ENCODE results near the gene PPA2. TPM values are rescaled to one million over a fixed set of nuclear protein-coding genes. Genes with fewer than 3 reads are reported as not detected.

Gene PPA2
- total RNA-seq, 1 experiment from 2014 or later: 98.5 TPM

DNA sequence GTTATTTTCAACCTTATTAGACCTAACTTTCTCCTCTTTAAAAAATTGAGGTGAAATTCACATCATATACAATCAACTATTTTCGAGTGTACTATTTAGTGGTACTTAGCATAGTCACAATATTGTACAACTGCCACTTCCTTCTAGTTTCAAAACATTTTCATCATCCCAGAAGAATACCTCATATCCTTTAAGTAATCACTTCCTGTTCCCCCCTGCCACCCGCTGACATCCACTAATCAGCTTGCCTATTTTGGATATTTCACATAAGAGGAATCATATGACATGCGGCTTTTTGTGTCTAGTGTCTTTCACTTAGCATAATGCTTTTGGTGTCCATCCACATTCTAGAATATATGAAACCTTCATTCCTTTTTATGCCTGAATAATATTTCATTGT lies 10.0 kb upstream of the PPA2 start:
- Histone ChIP-seq H3K36me3 (ENCODE audit: control insufficient read depth in 1 of 2, insufficient read depth in 2 of 2, low read length in 2 of 2) (no peaks in the 10 kb centered on the region), H3K79me2 (ENCODE audit: insufficient read depth, low read length) (no peaks in the 10 kb centered on the region), H2AFZ (ENCODE audit: low read depth, low read length, poor library complexity, severe bottlenecking) (no peak overlapping the region), H3K27ac (ENCODE audit: low read depth, low read length) (no peak overlapping the region), H3K4me2 (ENCODE audit: low read length) (no peak overlapping the region), H3K9me2 (ENCODE audit: insufficient read depth) (no peaks in the 10 kb centered on the region), H4K20me1 (ENCODE audit: insufficient read depth) (no peaks in the 10 kb centered on the region), H3K4me1 (ENCODE audit: control insufficient read depth in 1 of 2, insufficient read depth in 2 of 2, low read length in 2 of 2) (no peaks in the 10 kb centered on the region), H3K27me3 (ENCODE audit: insufficient read depth, low read length) (no peaks in the 10 kb centered on the region), H3K9ac (ENCODE audit: low read length) (no peak overlapping the region), H3K4me3 (replicated peaks in 1 of 2; ENCODE audit: low read depth in 1 of 2, low read length in 2 of 2) (no peak overlapping the region), H3K9me3 (ENCODE audit: control insufficient read depth in 1 of 2, insufficient read depth in 1 of 2, low read depth in 1 of 2, low read length in 2 of 2) (no peaks in the 10 kb centered on the region)
- TF ChIP-seq JUND (IDR thresholded peaks at IDR 0.05): no peak
- TF ChIP-seq EZH2 (IDR thresholded peaks at IDR 0.05): no peak
- RAD21 ChIA-PET (ENCODE audit: low non-redundant PET in 1 of 2, low total read pairs in 2 of 2, uncharacterized antibody in 2 of 2, unreplicated experiment in 2 of 2): no interaction called here
- ATAC-seq (no peak), DNase-seq (ENCODE audit: low read depth, low spot score) (no peak)
- CTCF ChIA-PET: interaction anchor here (1.7 kb wide), 1 partner anchor 10 kb away, joined by 6 read pairs; the partner anchor contains the start of gene PPA2
- intact Hi-C loops (cut with micrococcal nuclease): no loop called here
- no TSS peak for BruUV-seq (replicated peaks)
- POLR2A ChIA-PET: no interaction called here

DNA sequence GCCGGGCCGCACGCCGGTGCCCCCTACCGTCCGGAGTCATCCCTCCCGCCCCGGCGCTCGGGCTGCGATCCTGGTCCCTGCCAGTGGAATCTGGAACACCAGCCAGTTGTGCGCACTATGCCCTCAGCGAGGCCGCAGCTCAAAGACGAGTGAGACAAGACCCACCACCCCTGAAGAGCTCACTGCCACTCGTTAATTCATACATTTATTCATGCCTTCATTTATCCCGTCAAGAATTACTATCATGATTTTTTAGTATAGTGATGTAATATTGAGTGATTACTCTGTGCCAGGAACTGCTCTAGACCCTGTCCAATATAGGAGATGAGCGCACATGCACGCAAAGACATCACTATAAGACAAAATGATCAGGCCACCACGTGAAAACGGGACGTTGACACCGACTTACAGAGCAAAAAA lies 247 bp upstream of the PPA2 start:
- H3K9me3 ChIP-seq (ENCODE audit: control insufficient read depth in 1 of 2, insufficient read depth in 1 of 2, low read depth in 1 of 2, low read length in 2 of 2): no peaks in the 10 kb centered on the region
- CTCF ChIA-PET: interaction anchor here (0.7 to 1.6 kb wide), 8 partner anchors 9 to 452 kb away, joined by 3 to 9 read pairs (median 4); no protein-coding TSS in a partner anchor
- peak overlapping the region; percentile 70 for H2AFZ ChIP-seq (ENCODE audit: low read depth, low read length, poor library complexity, severe bottlenecking)
- peak overlapping the region; percentile 92 for H3K4me2 ChIP-seq (ENCODE audit: low read length)
- intact Hi-C loops (cut with micrococcal nuclease): no loop called here
- peak overlapping the region; percentile 72 to 87 for H3K4me3 ChIP-seq (replicated peaks in 1 of 2; ENCODE audit: low read depth in 1 of 2, low read length in 2 of 2)
- ATAC-seq (peak; percentile 25), DNase-seq (ENCODE audit: low read depth, low spot score) (peak; percentile 78)
- H3K9ac ChIP-seq (ENCODE audit: low read length): peak overlapping the region; percentile 90
- H3K79me2 ChIP-seq (ENCODE audit: insufficient read depth, low read length): peaks cover 42% of the 10 kb centered on the region
- H3K27me3 ChIP-seq (ENCODE audit: insufficient read depth, low read length): no peaks in the 10 kb centered on the region
- BruUV-seq (replicated peaks): no TSS peak
- H3K4me1 ChIP-seq (ENCODE audit: control insufficient read depth in 1 of 2, insufficient read depth in 2 of 2, low read length in 2 of 2): peaks cover 8 to 18% of the 10 kb centered on the region in 2 experiments
- TF ChIP-seq POLR2A (IDR thresholded peaks at IDR 0.05; ENCODE audit: borderline replicate concordance, extremely low read depth, insufficient read depth, insufficient read length) (peak; percentile 7), JUND (IDR thresholded peaks at IDR 0.05) (no peak), EZH2phosphoT487 (IDR thresholded peaks at IDR 0.05; ENCODE audit: borderline replicate concordance) (no peak), SP1 (IDR thresholded peaks at IDR 0.05; ENCODE audit: low read depth) (0 out of 2 replicates have a peak, but pooled peaks have one; percentile 5), ZFX (IDR thresholded peaks at IDR 0.05) (no peak), SIN3A (IDR thresholded peaks at IDR 0.05; ENCODE audit: low read depth) (no peak; the same call in 1 of the 2 replicates), ZNF274 (IDR thresholded peaks at IDR 0.05; ENCODE audit: low read depth, low read length) (no peak)
- TF ChIP-seq, protein P1, sequence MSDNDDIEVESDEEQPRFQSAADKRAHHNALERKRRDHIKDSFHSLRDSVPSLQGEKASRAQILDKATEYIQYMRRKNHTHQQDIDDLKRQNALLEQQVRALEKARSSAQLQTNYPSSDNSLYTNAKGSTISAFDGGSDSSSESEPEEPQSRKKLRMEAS (IDR thresholded peaks at IDR 0.05): no peak
- TF ChIP-seq, protein P2, sequence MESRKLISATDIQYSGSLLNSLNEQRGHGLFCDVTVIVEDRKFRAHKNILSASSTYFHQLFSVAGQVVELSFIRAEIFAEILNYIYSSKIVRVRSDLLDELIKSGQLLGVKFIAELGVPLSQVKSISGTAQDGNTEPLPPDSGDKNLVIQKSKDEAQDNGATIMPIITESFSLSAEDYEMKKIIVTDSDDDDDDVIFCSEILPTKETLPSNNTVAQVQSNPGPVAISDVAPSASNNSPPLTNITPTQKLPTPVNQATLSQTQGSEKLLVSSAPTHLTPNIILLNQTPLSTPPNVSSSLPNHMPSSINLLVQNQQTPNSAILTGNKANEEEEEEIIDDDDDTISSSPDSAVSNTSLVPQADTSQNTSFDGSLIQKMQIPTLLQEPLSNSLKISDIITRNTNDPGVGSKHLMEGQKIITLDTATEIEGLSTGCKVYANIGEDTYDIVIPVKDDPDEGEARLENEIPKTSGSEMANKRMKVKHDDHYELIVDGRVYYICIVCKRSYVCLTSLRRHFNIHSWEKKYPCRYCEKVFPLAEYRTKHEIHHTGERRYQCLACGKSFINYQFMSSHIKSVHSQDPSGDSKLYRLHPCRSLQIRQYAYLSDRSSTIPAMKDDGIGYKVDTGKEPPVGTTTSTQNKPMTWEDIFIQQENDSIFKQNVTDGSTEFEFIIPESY (IDR thresholded peaks at IDR 0.05; ENCODE audit: extremely low read depth, insufficient replicate concordance, low read length): no peak
- TF ChIP-seq, protein P3, sequence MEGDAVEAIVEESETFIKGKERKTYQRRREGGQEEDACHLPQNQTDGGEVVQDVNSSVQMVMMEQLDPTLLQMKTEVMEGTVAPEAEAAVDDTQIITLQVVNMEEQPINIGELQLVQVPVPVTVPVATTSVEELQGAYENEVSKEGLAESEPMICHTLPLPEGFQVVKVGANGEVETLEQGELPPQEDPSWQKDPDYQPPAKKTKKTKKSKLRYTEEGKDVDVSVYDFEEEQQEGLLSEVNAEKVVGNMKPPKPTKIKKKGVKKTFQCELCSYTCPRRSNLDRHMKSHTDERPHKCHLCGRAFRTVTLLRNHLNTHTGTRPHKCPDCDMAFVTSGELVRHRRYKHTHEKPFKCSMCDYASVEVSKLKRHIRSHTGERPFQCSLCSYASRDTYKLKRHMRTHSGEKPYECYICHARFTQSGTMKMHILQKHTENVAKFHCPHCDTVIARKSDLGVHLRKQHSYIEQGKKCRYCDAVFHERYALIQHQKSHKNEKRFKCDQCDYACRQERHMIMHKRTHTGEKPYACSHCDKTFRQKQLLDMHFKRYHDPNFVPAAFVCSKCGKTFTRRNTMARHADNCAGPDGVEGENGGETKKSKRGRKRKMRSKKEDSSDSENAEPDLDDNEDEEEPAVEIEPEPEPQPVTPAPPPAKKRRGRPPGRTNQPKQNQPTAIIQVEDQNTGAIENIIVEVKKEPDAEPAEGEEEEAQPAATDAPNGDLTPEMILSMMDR (IDR thresholded peaks at IDR 0.05 in 2 of 3, conservative IDR thresholded peaks at IDR 0.05 in 1 of 3; ENCODE audit: borderline replicate concordance in 1 of 3, insufficient read depth in 1 of 3, low read depth in 2 of 3, low read length in 2 of 3): peak; percentile 40 to 88 (median 75); a peak in 5 of 6 replicates
- TF ChIP-seq, protein P4, sequence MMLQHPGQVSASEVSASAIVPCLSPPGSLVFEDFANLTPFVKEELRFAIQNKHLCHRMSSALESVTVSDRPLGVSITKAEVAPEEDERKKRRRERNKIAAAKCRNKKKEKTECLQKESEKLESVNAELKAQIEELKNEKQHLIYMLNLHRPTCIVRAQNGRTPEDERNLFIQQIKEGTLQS (IDR thresholded peaks at IDR 0.05): no peak
- H4K20me1 ChIP-seq (ENCODE audit: insufficient read depth): peaks cover 21% of the 10 kb centered on the region; the same call in 1 of the 2 replicates
- POLR2A ChIA-PET: interaction anchor here (1.0 to 1.5 kb wide), 3 partner anchors 17 to 340 kb away, joined by 3 read pairs; no protein-coding TSS in a partner anchor
- RAD21 ChIA-PET (ENCODE audit: low non-redundant PET in 1 of 2, low total read pairs in 2 of 2, uncharacterized antibody in 2 of 2, unreplicated experiment in 2 of 2): interaction anchor here in 1 of 2 experiments (0.9 to 1.0 kb wide), 2 partner anchors 333 to 727 kb away, joined by 3 read pairs; no protein-coding TSS in a partner anchor
- no peaks in the 10 kb centered on the region for H3K36me3 ChIP-seq (ENCODE audit: control insufficient read depth in 1 of 2, insufficient read depth in 2 of 2, low read length in 2 of 2)
- peak overlapping the region; percentile 95 for H3K27ac ChIP-seq (ENCODE audit: low read depth, low read length)
- no peaks in the 10 kb centered on the region for H3K9me2 ChIP-seq (ENCODE audit: insufficient read depth)

All from HCT116 (cell line).